ENCODE results near the gene NCKAP5.

NCKAP5 gene

DNA sequence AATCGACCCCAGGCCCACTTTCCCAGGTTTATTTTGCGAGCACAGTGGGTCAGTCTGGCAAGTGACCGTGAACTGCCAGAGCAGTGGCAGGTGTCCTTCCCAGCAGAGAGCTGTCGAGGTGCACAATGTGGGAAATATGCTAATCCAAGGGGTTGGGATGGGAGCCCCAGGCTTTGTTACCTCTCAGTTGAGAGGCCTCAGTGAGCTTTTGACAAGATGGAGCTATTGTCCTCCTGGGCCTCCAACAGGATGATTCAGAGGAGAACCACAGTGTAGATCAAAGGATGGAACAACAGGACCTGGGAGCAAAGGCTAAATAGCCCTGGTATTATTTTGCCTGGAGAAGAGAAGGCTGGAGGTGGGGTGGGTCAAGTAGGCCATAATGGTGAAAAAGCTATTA is 150.8 kb downstream of the NCKAP5 start:
- Histone ChIP-seq H3K36me3 (ENCODE audit: insufficient read depth, insufficient read length, low read length) (no peaks in the 10 kb centered on the region), H3K27me3 (ENCODE audit: insufficient read depth, insufficient read length) (no peaks in the 10 kb centered on the region), H3K4me1 (ENCODE audit: insufficient read depth, insufficient read length) (peaks cover 4% of the 10 kb centered on the region), H3K9ac (ENCODE audit: insufficient read length, low read depth) (no peak overlapping the region), H3K9me3 (ENCODE audit: insufficient read depth, low read length) (no peaks in the 10 kb centered on the region), H3K4me3 (ENCODE audit: insufficient read length, low read depth) (no peak overlapping the region)
- no peak for TF ChIP-seq ZNF274 (IDR thresholded peaks at IDR 0.05; ENCODE audit: low read depth, low read length)
- TF ChIP-seq SUZ12 (IDR thresholded peaks at IDR 0.05; ENCODE audit: extremely low read depth, insufficient read depth, insufficient read length), result no peak
- no peak for TF ChIP-seq YY1 (IDR thresholded peaks at IDR 0.05; ENCODE audit: insufficient read depth, insufficient read length)
- peak; percentile 35 for DNase-seq (ENCODE audit: low read depth, low spot score)

- H3K9ac ChIP-seq (ENCODE audit: insufficient read length, low read depth), result no peak overlapping the region
- no peak for DNase-seq (ENCODE audit: low read depth, low spot score)
Observed at GRCh38 chr2:133416736-133417135, 151.5 kb downstream of the NCKAP5 start.

DNA sequence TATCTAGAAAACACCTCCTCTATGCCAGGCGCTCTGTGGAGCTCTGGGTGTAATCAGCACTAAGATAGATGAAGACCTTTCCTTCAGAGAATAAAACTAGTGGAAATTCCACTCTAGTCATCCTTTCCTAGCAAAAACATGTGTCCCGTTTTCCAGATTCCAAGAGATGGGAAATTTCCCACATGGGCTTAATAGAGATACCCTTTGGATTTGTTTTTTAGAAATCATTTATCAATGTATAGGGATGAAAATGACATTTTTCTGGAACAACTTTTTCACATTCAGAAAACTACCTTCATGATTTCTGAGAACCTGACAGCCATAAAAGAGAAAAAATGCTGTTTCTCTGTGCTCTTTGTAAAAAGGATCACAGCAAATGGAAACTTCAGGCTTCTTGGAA is 152.1 kb downstream of the NCKAP5 start:
- TF ChIP-seq ZNF274 (IDR thresholded peaks at IDR 0.05; ENCODE audit: low read depth, low read length) (no peak), SUZ12 (IDR thresholded peaks at IDR 0.05; ENCODE audit: extremely low read depth, insufficient read depth, insufficient read length) (no peak), YY1 (IDR thresholded peaks at IDR 0.05; ENCODE audit: insufficient read depth, insufficient read length) (no peak)
- no peak overlapping the region for H3K9ac ChIP-seq (ENCODE audit: insufficient read length, low read depth)
- H3K36me3 ChIP-seq (ENCODE audit: insufficient read depth, insufficient read length, low read length), result no peaks in the 10 kb centered on the region
- no peaks in the 10 kb centered on the region for H3K27me3 ChIP-seq (ENCODE audit: insufficient read depth, insufficient read length)
- DNase-seq (ENCODE audit: low read depth, low spot score), result no peak
- no peaks in the 10 kb centered on the region for H3K9me3 ChIP-seq (ENCODE audit: insufficient read depth, low read length)
- H3K4me1 ChIP-seq (ENCODE audit: insufficient read depth, insufficient read length), result no peaks in the 10 kb centered on the region
- H3K4me3 ChIP-seq (ENCODE audit: insufficient read length, low read depth), result no peak overlapping the region

More at GRCh38 chr2:133416736-133417135, 151.5 kb downstream of the NCKAP5 start:
- Histone ChIP-seq H3K9me3 (ENCODE audit: insufficient read depth, low read length) (no peaks in the 10 kb centered on the region), H3K36me3 (ENCODE audit: insufficient read depth, insufficient read length, low read length) (no peaks in the 10 kb centered on the region), H3K4me1 (ENCODE audit: insufficient read depth, insufficient read length) (peaks cover 4% of the 10 kb centered on the region), H3K27me3 (ENCODE audit: insufficient read depth, insufficient read length) (no peaks in the 10 kb centered on the region), H3K4me3 (ENCODE audit: insufficient read length, low read depth) (no peak overlapping the region)
- TF ChIP-seq ZNF274 (IDR thresholded peaks at IDR 0.05; ENCODE audit: low read depth, low read length) (no peak), SUZ12 (IDR thresholded peaks at IDR 0.05; ENCODE audit: extremely low read depth, insufficient read depth, insufficient read length) (no peak), YY1 (IDR thresholded peaks at IDR 0.05; ENCODE audit: insufficient read depth, insufficient read length) (no peak)

DNA sequence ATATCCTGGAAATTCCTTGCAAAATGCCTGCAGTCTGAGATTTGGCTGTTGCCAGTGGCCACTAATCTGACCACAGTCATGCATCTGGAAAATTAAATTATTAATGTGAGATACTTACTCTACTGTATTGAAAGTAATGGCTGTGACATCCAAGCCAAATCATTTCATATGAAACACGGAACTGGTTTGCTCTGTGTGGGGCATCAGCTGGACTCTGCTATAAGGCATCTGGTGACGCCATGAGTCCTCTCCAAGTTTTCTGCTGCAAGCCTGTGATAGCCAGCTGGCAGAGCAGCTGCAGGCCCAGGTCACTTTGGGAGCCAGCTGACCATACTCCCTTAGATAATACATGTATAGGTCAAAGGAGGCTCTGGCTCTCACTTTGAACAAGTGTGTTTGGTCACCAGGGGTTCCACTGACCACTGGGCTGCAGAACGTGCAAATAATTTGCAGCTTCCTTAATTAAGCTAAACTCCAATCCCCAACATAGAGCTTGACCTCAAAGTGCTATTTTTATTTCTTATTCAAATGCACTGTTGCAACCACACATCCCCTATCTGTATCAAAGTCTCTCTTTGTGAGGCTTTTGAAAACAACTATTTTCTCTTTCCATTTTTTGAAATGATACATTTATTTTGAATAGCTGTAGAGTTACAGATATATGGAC is 152.9 kb downstream of the NCKAP5 start:
- H3K4me3 ChIP-seq (ENCODE audit: insufficient read length, low read depth), result no peak overlapping the region
- no peak for DNase-seq (ENCODE audit: low read depth, low spot score)
- TF ChIP-seq SUZ12 (IDR thresholded peaks at IDR 0.05; ENCODE audit: extremely low read depth, insufficient read depth, insufficient read length) (no peak), ZNF274 (IDR thresholded peaks at IDR 0.05; ENCODE audit: low read depth, low read length) (no peak), YY1 (IDR thresholded peaks at IDR 0.05; ENCODE audit: insufficient read depth, insufficient read length) (no peak)
- no peaks in the 10 kb centered on the region for H3K36me3 ChIP-seq (ENCODE audit: insufficient read depth, insufficient read length, low read length)
- no peaks in the 10 kb centered on the region for H3K4me1 ChIP-seq (ENCODE audit: insufficient read depth, insufficient read length)
- no peaks in the 10 kb centered on the region for H3K27me3 ChIP-seq (ENCODE audit: insufficient read depth, insufficient read length)
- no peaks in the 10 kb centered on the region for H3K9me3 ChIP-seq (ENCODE audit: insufficient read depth, low read length)
- no peak overlapping the region for H3K9ac ChIP-seq (ENCODE audit: insufficient read length, low read depth)

- Histone ChIP-seq H3K4me3 (ENCODE audit: insufficient read length, low read depth) (no peak overlapping the region), H3K4me1 (ENCODE audit: insufficient read depth, insufficient read length) (no peaks in the 10 kb centered on the region), H3K9me3 (ENCODE audit: insufficient read depth, low read length) (no peaks in the 10 kb centered on the region), H3K36me3 (ENCODE audit: insufficient read depth, insufficient read length, low read length) (no peaks in the 10 kb centered on the region), H3K9ac (ENCODE audit: insufficient read length, low read depth) (no peak overlapping the region), H3K27me3 (ENCODE audit: insufficient read depth, insufficient read length) (no peaks in the 10 kb centered on the region)
- TF ChIP-seq ZNF274 (IDR thresholded peaks at IDR 0.05; ENCODE audit: low read depth, low read length) (no peak), SUZ12 (IDR thresholded peaks at IDR 0.05; ENCODE audit: extremely low read depth, insufficient read depth, insufficient read length) (no peak), YY1 (IDR thresholded peaks at IDR 0.05; ENCODE audit: insufficient read depth, insufficient read length) (no peak)
- DNase-seq (ENCODE audit: low read depth, low spot score), result no peak
Observed at GRCh38 chr2:133414486-133415209, 153.6 kb downstream of the NCKAP5 start.

- Histone ChIP-seq H3K4me3 (ENCODE audit: insufficient read length, low read depth) (no peak overlapping the region), H3K36me3 (ENCODE audit: insufficient read depth, insufficient read length, low read length) (no peaks in the 10 kb centered on the region), H3K27me3 (ENCODE audit: insufficient read depth, insufficient read length) (no peaks in the 10 kb centered on the region), H3K4me1 (ENCODE audit: insufficient read depth, insufficient read length) (no peaks in the 10 kb centered on the region), H3K9ac (ENCODE audit: insufficient read length, low read depth) (no peak overlapping the region), H3K9me3 (ENCODE audit: insufficient read depth, low read length) (no peaks in the 10 kb centered on the region)
- no peak for DNase-seq (ENCODE audit: low read depth, low spot score)
- TF ChIP-seq ZNF274 (IDR thresholded peaks at IDR 0.05; ENCODE audit: low read depth, low read length) (no peak), YY1 (IDR thresholded peaks at IDR 0.05; ENCODE audit: insufficient read depth, insufficient read length) (no peak), SUZ12 (IDR thresholded peaks at IDR 0.05; ENCODE audit: extremely low read depth, insufficient read depth, insufficient read length) (no peak)
Observed at GRCh38 chr2:133413863-133414262, 154.4 kb downstream of the NCKAP5 start.

- H3K9me3 ChIP-seq (ENCODE audit: insufficient read depth, low read length), result no peaks in the 10 kb centered on the region
- no peak overlapping the region for H3K9ac ChIP-seq (ENCODE audit: insufficient read length, low read depth)
- H3K4me1 ChIP-seq (ENCODE audit: insufficient read depth, insufficient read length), result no peaks in the 10 kb centered on the region
- no peaks in the 10 kb centered on the region for H3K27me3 ChIP-seq (ENCODE audit: insufficient read depth, insufficient read length)
- no peak for DNase-seq (ENCODE audit: low read depth, low spot score)
- H3K36me3 ChIP-seq (ENCODE audit: insufficient read depth, insufficient read length, low read length), result no peaks in the 10 kb centered on the region
- H3K4me3 ChIP-seq (ENCODE audit: insufficient read length, low read depth), result no peak overlapping the region
- TF ChIP-seq SUZ12 (IDR thresholded peaks at IDR 0.05; ENCODE audit: extremely low read depth, insufficient read depth, insufficient read length) (no peak), ZNF274 (IDR thresholded peaks at IDR 0.05; ENCODE audit: low read depth, low read length) (no peak), YY1 (IDR thresholded peaks at IDR 0.05; ENCODE audit: insufficient read depth, insufficient read length) (no peak)
Observed at GRCh38 chr2:133412694-133413093, 155.6 kb downstream of the NCKAP5 start.

Measured in NT2/D1 (cell line).